IMR-90 (cell line): Measurements from ENCODE around the gene NAGLU. TPM values are rescaled to one million over a fixed set of nuclear protein-coding genes. Genes with fewer than 3 reads are reported as not detected.

ENCODE experiments used
- ATAC-seq: fragments of 200-7000 bp; cut with Tn5 transposase; 2 replicates; pipeline ENCODE4 v1.9.1; 2020; ENCODE audit warnings: low read depth, mild to moderate bottlenecking, moderate library complexity
- BruUV-seq: library from RNA; stranded (reverse); fragments of 400-500 nt; replicated peaks from 2 replicates; lab custom pipeline; 2021; lab: Mats Ljungman, UMichigan
- CTCF ChIA-PET: fragments of 300-600 bp; formaldehyde crosslinking; extraction: SDS; loops from one replicate; lab custom pipeline; 2021; ENCODE audit warnings: antibody characterized with exemption; lab: Yijun Ruan, JAX
- POLR2A ChIA-PET: fragments of 300-600 bp; sonication (Branson Sonifier 250); formaldehyde crosslinking; loops from one replicate; lab custom pipeline; 2022; ENCODE audit warnings: antibody characterized with exemption; ENCODE audit not compliant: unreplicated experiment; lab: Charles Lee
- DNase-seq: peaks from one replicate; pipeline ENCODE4 v3.0.0; 2013
- H2AFZ ChIP-seq: replicated peaks from 2 replicates; pipeline ENCODE3; 2013; ENCODE audit warnings: low read length, mild to moderate bottlenecking; ENCODE audit not compliant: poor library complexity
- H2AK5ac ChIP-seq: 2 replicates; pipeline ENCODE4 v1.6.1; 2013; ENCODE audit warnings: low read depth, low read length, inconsistent platforms
- H2AK9ac ChIP-seq: replicated peaks from 2 replicates; pipeline ENCODE3; 2013; ENCODE audit warnings: mild to moderate bottlenecking, low read depth, low read length, moderate library complexity; ENCODE audit not compliant: poor library complexity
- H2BK120ac ChIP-seq: 2 replicates; pipeline ENCODE4 v1.6.1; 2013; ENCODE audit warnings: low read depth, low read length, inconsistent platforms
- H2BK15ac ChIP-seq: 3 replicates; pipeline ENCODE4 v1.6.1; 2013; ENCODE audit warnings: low read depth, low read length, inconsistent platforms
- H2BK20ac ChIP-seq: 2 replicates; pipeline ENCODE4 v1.6.1; 2013; ENCODE audit warnings: low read depth, mild to moderate bottlenecking, inconsistent platforms, low read length, moderate library complexity
- H2BK5ac ChIP-seq: 2 replicates; pipeline ENCODE4 v1.6.1; 2013; ENCODE audit warnings: mild to moderate bottlenecking, low read depth, low read length, inconsistent platforms; ENCODE audit not compliant: poor library complexity, severe bottlenecking
- H3K14ac ChIP-seq: replicated peaks from 2 replicates; pipeline ENCODE4 v1.6.1; 2013; ENCODE audit warnings: low read depth, low read length, inconsistent platforms
- H3K18ac ChIP-seq: 2 replicates; pipeline ENCODE4 v1.6.1; 2013; ENCODE audit warnings: low read depth, low read length, control low read depth
- H3K23ac ChIP-seq: 2 replicates; pipeline ENCODE4 v1.6.1; 2013; ENCODE audit warnings: low read depth, low read length, inconsistent platforms
- H3K27ac ChIP-seq: 2 replicates; pipeline ENCODE4 v1.5.1; 2013; ENCODE audit warnings: mild to moderate bottlenecking, control low read depth, low read length; ENCODE audit not compliant: insufficient read depth
- H3K27me3 ChIP-seq: 2 replicates; pipeline ENCODE4 v1.6.1; 2013; ENCODE audit warnings: low read length; ENCODE audit not compliant: control insufficient read depth, insufficient read depth
- H3K36me3 ChIP-seq: 2 replicates; pipeline ENCODE4 v1.6.1; 2013; ENCODE audit warnings: low read length, mixed read lengths; ENCODE audit not compliant: control insufficient read depth, insufficient read depth
- H3K4ac ChIP-seq: 2 replicates; pipeline ENCODE4 v1.6.1; 2013; ENCODE audit warnings: low read depth, low read length, inconsistent platforms
- H3K4me1 ChIP-seq: 2 replicates; pipeline ENCODE4 v1.6.1; 2013; ENCODE audit warnings: low read length, mixed read lengths; ENCODE audit not compliant: control insufficient read depth, insufficient read depth
- H3K4me2 ChIP-seq: 2 replicates; pipeline ENCODE4 v1.6.1; 2013; ENCODE audit warnings: low read depth, mild to moderate bottlenecking, control low read depth, low read length, moderate library complexity
- H3K4me3 ChIP-seq: 2 replicates; pipeline ENCODE4 v1.5.1; 2013; ENCODE audit warnings: low read depth, mild to moderate bottlenecking, control low read depth, low read length, moderate library complexity; ENCODE audit not compliant: insufficient read depth
- H3K56ac ChIP-seq: 2 replicates; pipeline ENCODE4 v1.6.1; 2013; ENCODE audit warnings: low read length, inconsistent platforms; ENCODE audit not compliant: insufficient read depth; ENCODE audit errors: extremely low read depth
- H3K79me1 ChIP-seq, 2 experiments: 2 replicates each; pipeline ENCODE4 v1.6.1; 2013; ENCODE audit warnings: low read length in 2 of 2, inconsistent platforms in 1 of 2, low read depth in 1 of 2
- H3K9ac ChIP-seq: 2 replicates; pipeline ENCODE4 v1.6.1; 2013; ENCODE audit warnings: low read depth, low read length, control low read depth
- H3K9me1 ChIP-seq: 2 replicates; pipeline ENCODE4 v1.6.1; 2013; ENCODE audit warnings: low read length, inconsistent platforms; ENCODE audit not compliant: insufficient read depth
- H3K9me3 ChIP-seq: 2 replicates; pipeline ENCODE4 v1.6.1; 2013; ENCODE audit warnings: low read length; ENCODE audit not compliant: control insufficient read depth, insufficient read depth
- H4K20me1 ChIP-seq: 2 replicates; pipeline ENCODE4 v1.6.1; 2013; ENCODE audit warnings: low read length, inconsistent platforms; ENCODE audit not compliant: insufficient read depth
- H4K5ac ChIP-seq: 2 replicates; pipeline ENCODE4 v1.6.1; 2013; ENCODE audit warnings: mild to moderate bottlenecking, low read depth, low read length, control low read depth
- H4K8ac ChIP-seq, 2 experiments: 2 replicates each; pipeline ENCODE4 v1.6.1; 2013; ENCODE audit warnings: low read depth in 2 of 2, low read length in 2 of 2, control low read depth in 1 of 2, inconsistent platforms in 1 of 2
- H4K91ac ChIP-seq: 2 replicates; pipeline ENCODE4 v1.6.1; 2013; ENCODE audit warnings: low read depth, low read length, inconsistent platforms; ENCODE audit not compliant: insufficient read depth
- CEBPB ChIP-seq: IDR thresholded peaks from 2 replicates; pipeline ENCODE4 v1.6.1; 2012; ENCODE audit warnings: low read depth, low read length, improper control_type of control experiment
- CHD1 ChIP-seq: IDR thresholded peaks from 2 replicates; pipeline ENCODE4 v1.6.1; 2012; ENCODE audit warnings: low read depth, low read length, improper control_type of control experiment
- ELK1 ChIP-seq: fragments of 150-350 bp; IDR thresholded peaks from 2 replicates; pipeline ENCODE4 v1.6.1; 2016; ENCODE audit warnings: low read depth, mild to moderate bottlenecking, low read length, moderate library complexity, borderline replicate concordance
- FOS ChIP-seq: fragments of 150-350 bp; IDR thresholded peaks from 2 replicates; pipeline ENCODE4 v1.6.1; 2016; ENCODE audit warnings: low read depth, low read length
- MAFK ChIP-seq: IDR thresholded peaks from 2 replicates; pipeline ENCODE4 v1.6.1; 2012; ENCODE audit warnings: low read depth, low read length, improper control_type of control experiment
- MAZ ChIP-seq: IDR thresholded peaks from 2 replicates; pipeline ENCODE4 v1.6.1; 2012; ENCODE audit warnings: low read depth, mild to moderate bottlenecking, low read length, improper control_type of control experiment, moderate library complexity, borderline replicate concordance
- MXI1 ChIP-seq: IDR thresholded peaks from 2 replicates; pipeline ENCODE4 v1.6.1; 2012; ENCODE audit warnings: low read depth, mild to moderate bottlenecking, low read length, moderate library complexity, borderline replicate concordance
- NFE2L2 ChIP-seq: fragments of 150-350 bp; IDR thresholded peaks from 2 replicates; pipeline ENCODE4 v1.6.1; 2016; ENCODE audit warnings: low read depth, mild to moderate bottlenecking, low read length
- POLR2A ChIP-seq: IDR thresholded peaks from 2 replicates; pipeline ENCODE4 v1.6.1; 2012; ENCODE audit warnings: mild to moderate bottlenecking, low read depth, low read length
- RAD21 ChIP-seq: IDR thresholded peaks from 2 replicates; pipeline ENCODE4 v1.6.1; 2012; ENCODE audit warnings: low read length, improper control_type of control experiment
- RCOR1 ChIP-seq: IDR thresholded peaks from 2 replicates; pipeline ENCODE4 v1.6.1; 2012; ENCODE audit warnings: mild to moderate bottlenecking, low read length, improper control_type of control experiment; ENCODE audit not compliant: insufficient replicate concordance
- RFX5 ChIP-seq: IDR thresholded peaks from 2 replicates; pipeline ENCODE4 v1.8.0; 2012; ENCODE audit warnings: low read depth, mild to moderate bottlenecking, low read length, moderate library complexity
- SMC3 ChIP-seq: fragments of 150-350 bp; IDR thresholded peaks from 2 replicates; pipeline ENCODE4 v1.6.1; 2016; ENCODE audit warnings: low read depth, mild to moderate bottlenecking, antibody characterized with exemption, low read length, moderate library complexity
- WGBS, 2 experiments: methylation state at CpG; one replicate each; pipeline versions ENCODE4 v1.1.5 to v1.1.7; 2013; ENCODE audit warnings: missing lambda C conversion rate in 2 of 2; ENCODE audit not compliant: insufficient read length in 1 of 2; ENCODE audit errors: extremely low coverage in 2 of 2; 5-methylcytosine and 5-hydroxymethylcytosine counted together
- dilution Hi-C: fragments of 300-500 bp; cut with HindIII; formaldehyde crosslinking; loops from one replicate; pipeline ENCODE4 v1.14.3; 2018; ENCODE audit warnings: low sequenced_read_pairs; ENCODE audit not compliant: unreplicated experiment
- in situ Hi-C: fragments of 300-500 bp; cut with MboI; formaldehyde crosslinking; loops from 3 replicates; pipeline ENCODE4 v1.14.3; 2019; ENCODE audit warnings: low sequenced_read_pairs, inconsistent platforms, mixed read lengths
- intact Hi-C: fragments of 100-400 bp; cut with micrococcal nuclease; formaldehyde crosslinking; loops from 2 replicates; pipeline ENCODE4 v1.10.0; 2022
- polyA plus RNA-seq, 3 experiments: library from polyadenylated mRNA; depleted of rRNA; stranded (reverse); fragments of >200 nt; gene quantifications; 2 replicates each; pipeline ENCODE4 v1.2.3, GENCODE V29; 2012; ENCODE audit warnings: low replicate concordance in 1 of 3
- total RNA-seq: library from RNA; depleted of rRNA; stranded (reverse); fragments of >200 nt; gene quantifications from 2 replicates; pipeline ENCODE4 v1.2.3, GENCODE V29; 2012
- TF ChIP-seq, protein P1 (sequence below): conservative IDR thresholded peaks from 2 replicates; pipeline ENCODE4 v1.5.1; 2012; ENCODE audit warnings: mild to moderate bottlenecking, low read depth, low read length, improper control_type of control experiment
- TF ChIP-seq, protein P2 (sequence below): fragments of 150-350 bp; IDR thresholded peaks from 2 replicates; pipeline ENCODE4 v1.6.1; 2017; ENCODE audit warnings: mild to moderate bottlenecking, antibody characterized with exemption, low read length, low read depth

Gene NAGLU
- total and polyA plus RNA-seq, 2 of the 4 experiments (the other 2 are of a cell fraction) = 6.5 to 29.2 TPM

GRCh38 chr17:42571435-42572225, 35.6 kb downstream of the NAGLU start:
- peaks cover 4% of the 10 kb centered on the region for H3K4me1 ChIP-seq
- BruUV-seq = TSS peak; percentile 55
- TF ChIP-seq RAD21 (no peak), CEBPB (no peak), ELK1 (no peak), MXI1 (no peak), MAFK (no peak), RFX5 (no peak), CHD1 (no peak), SMC3 (no peak), MAZ (no peak), RCOR1 (no peak), POLR2A (no peak), NFE2L2 (no peak), FOS (no peak)
- TF ChIP-seq, protein P1, sequence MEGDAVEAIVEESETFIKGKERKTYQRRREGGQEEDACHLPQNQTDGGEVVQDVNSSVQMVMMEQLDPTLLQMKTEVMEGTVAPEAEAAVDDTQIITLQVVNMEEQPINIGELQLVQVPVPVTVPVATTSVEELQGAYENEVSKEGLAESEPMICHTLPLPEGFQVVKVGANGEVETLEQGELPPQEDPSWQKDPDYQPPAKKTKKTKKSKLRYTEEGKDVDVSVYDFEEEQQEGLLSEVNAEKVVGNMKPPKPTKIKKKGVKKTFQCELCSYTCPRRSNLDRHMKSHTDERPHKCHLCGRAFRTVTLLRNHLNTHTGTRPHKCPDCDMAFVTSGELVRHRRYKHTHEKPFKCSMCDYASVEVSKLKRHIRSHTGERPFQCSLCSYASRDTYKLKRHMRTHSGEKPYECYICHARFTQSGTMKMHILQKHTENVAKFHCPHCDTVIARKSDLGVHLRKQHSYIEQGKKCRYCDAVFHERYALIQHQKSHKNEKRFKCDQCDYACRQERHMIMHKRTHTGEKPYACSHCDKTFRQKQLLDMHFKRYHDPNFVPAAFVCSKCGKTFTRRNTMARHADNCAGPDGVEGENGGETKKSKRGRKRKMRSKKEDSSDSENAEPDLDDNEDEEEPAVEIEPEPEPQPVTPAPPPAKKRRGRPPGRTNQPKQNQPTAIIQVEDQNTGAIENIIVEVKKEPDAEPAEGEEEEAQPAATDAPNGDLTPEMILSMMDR = no peak
- TF ChIP-seq, protein P2, sequence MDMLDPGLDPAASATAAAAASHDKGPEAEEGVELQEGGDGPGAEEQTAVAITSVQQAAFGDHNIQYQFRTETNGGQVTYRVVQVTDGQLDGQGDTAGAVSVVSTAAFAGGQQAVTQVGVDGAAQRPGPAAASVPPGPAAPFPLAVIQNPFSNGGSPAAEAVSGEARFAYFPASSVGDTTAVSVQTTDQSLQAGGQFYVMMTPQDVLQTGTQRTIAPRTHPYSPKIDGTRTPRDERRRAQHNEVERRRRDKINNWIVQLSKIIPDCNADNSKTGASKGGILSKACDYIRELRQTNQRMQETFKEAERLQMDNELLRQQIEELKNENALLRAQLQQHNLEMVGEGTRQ = no peak

More at GRCh38 chr17:42571435-42572225, 35.6 kb downstream of the NAGLU start:
- Histone ChIP-seq H3K27me3 (no peaks in the 10 kb centered on the region), H2AFZ (peak overlapping the region; percentile 16), H3K23ac (no peak overlapping the region), H3K4me2 (no peak overlapping the region), H3K9me1 (peaks cover 8% of the 10 kb centered on the region), H3K9me3 (no peaks in the 10 kb centered on the region), H4K91ac (no peak overlapping the region), H2BK15ac (no peak overlapping the region), H3K36me3 (peaks cover 51% of the 10 kb centered on the region), H4K5ac (no peak overlapping the region), H3K4me3 (no peak overlapping the region), H4K20me1 (peaks cover 12% of the 10 kb centered on the region; the same call in 1 of the 2 replicates), H3K4ac (no peak overlapping the region), H2AK9ac (no peak overlapping the region), H2BK20ac (no peak overlapping the region), H3K14ac (no peak overlapping the region), H3K9ac (no peak overlapping the region), H2BK5ac (no peak overlapping the region), H3K56ac (no peak overlapping the region), H2AK5ac (no peak overlapping the region), H3K27ac (no peak overlapping the region), H4K8ac (no peak overlapping the region), H3K18ac (no peak overlapping the region), H2BK120ac (no peak overlapping the region), H3K79me1 (peaks cover 42 to 78% of the 10 kb centered on the region in 2 experiments; a peak in 3 of 4 replicates)
- no CpG with 5 or more reads among the region's 12 CpGs for WGBS, 2 experiments
- ChIA-PET POLR2A (no interaction called here), CTCF (no interaction called here)
- ATAC-seq = no peak
- no peak for DNase-seq
- in situ Hi-C loops (no loop called here), intact Hi-C loops (no loop called here), dilution Hi-C loops (no loop called here)
